Activated CD4-positive, CD25-positive, alpha-beta regulatory T cell treated with anti-CD3 and anti-CD28 coated beads, Interleukin-2, amount 50 U/mL, for 24 hours (primary cell): ENCODE results near the gene NUP160.
A peak's percentile ranks its signal among the peaks of the same experiment; 100 is the strongest.
"Not testable (repeated sequence)": the region's sequence is repeated elsewhere in the genome, so short reads cannot be mapped to it uniquely, and the experiment has no call there.

ENCODE experiments used
- ATAC-seq, 2 donors: fragments of 150-1000 bp; cut with Tn5 transposase; one replicate each; pipeline ENCODE4 v1.10.0; 2021; ENCODE audit warnings: mild to moderate bottlenecking in 1 of 2, moderate library complexity in 1 of 2

The NUP160 gene

DNA sequence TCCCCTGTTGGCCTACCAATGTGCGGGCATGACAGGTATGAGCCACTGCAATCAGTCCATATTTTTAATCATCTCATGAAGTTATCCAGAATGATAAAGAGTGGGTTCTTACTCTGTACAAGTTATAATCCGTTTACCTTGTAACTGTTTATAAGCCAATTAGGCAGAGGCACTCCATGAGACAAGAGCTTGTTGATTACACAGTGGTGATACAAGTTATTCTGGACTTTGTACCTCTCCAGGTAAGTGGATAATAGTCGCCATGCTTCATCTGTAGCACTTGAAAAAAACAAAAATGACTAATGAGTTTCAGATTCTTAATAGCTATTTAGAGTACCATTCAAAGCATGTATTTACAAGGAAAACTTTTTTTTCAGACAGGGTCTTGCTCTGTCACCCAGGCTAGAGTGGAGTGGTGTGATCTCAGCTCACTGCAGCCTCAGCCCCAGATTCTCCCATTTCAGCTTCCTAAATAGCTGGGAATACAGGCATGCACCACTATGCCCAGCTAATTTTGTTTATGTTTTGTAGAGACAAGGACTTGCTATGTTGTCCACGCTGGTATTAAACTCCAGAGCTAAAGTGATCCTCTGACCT, 63.3 kb downstream of the NUP160 start:
- ATAC-seq: peak in 1 of 2 donors; percentile 10

DNA sequence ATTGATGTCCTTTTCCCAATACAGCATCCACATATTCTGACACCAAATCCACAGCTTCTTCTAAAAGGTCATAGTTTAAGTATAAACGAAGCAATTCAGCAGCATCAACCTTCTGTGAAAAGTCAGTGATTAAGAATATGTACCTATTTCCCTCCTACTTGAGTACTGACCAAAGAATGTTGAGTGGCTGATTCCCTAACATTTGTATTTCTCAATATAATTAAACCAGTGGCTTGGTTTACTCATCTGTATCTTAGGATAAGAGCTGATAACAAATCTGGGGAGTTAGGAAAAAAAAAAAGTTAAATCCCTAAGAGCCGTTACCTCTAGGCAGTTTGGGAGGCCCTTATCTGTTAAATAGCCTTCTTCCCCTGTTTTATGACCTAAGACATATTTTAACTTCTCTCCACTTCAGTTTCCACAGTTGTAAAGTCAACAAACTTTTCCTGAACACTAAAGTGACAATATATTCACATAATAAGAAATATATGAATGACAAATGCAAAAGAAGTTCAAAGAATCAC, 65.0 kb downstream of the NUP160 start:
- no peak for ATAC-seq

DNA sequence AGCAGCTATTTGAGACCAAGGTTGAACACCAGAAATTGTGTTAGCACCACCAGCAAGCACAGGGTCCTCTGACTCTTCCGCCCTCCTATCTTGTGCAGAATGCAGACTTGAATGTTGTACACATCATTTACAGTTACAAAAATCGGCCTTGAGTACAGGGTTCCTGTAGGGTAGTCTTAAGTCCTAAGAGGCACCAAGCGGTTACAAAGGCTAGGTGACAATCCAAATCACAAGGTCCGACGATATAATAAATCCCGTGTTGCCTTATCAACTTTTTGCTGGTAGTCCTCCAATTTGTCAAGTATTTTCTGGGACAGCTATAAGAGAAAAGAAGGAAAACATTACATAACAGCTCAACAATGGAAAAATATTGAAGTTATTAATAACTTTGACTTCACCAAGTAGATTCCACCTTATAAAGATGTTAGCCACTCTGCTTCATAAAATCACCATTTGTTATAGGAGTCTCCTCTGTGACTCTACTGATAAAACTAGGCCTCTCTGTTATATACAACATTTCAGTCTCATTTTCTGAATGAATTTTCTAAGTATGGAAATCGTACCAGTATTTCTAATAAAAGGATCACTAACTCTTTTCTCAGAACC, 69.2 kb downstream of the NUP160 start:
- no peak for ATAC-seq

DNA sequence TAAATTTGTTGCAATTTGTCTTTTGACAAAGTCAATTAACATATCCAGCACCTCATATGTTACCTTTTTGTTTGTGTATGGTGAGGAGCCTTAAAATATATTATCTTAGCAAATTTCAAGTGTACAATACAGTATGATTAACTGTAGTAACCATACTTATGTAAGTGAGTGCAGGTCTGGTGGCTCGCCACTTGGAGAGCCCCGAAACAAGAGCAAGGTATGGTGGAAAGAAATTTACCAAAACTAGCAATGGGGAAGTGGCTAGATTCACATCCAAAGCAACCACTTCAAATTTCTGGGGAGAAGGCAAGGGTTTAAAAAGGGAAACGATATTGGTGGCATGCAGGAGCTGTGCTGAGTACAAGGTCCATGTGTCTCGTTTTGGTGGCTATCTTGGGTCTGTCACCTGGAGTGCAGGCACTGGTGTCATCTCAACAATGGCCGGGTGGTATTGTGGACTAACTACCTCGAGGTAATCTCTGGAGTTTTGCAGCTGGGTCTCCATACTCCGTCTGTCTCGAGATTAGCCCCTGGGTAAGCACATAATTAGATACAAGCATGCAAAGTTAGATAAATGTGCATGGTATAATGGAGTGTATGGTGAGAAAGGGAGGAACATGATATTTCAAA, 72.8 kb downstream of the NUP160 start:
- ATAC-seq: no peak

DNA sequence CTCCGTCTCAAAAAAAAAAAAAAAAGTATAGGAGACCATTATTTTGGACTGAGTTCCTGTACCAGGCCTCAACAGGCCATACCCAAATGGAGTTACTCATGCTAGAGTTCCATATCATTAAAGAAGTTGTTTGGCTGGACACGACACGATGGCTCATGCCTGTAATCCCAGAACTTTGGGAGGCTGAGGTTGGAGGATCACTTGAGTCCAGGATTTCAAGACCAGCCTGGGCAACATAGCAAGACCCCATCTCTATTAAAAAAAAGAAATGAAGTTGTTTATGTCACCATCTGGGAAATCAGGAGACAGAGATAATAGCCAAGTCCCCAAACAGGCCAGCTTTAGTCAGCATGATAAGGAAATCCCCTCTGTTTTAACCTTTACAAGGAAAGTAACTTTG, 74.3 kb downstream of the NUP160 start:
- no peak for ATAC-seq

DNA sequence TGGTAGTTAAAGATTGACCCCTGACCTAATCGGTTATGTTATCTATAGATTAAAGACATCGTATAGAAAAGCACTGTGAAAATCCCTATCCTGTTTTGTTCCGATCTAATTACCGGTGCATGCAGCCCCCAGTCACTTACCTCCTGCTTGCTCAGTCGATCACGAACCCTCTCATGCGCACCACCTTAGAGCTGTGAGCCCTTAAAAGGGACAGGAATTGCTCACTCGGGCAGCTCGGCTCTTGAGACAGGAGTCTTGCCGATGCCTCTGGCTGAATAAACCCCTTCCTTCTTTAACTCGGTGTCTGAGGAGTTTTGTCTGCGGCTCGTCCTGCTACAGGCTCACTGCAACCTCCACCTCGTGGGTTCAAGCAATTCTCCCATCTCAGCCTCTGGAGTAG, 78.6 kb downstream of the NUP160 start:
- ATAC-seq: not testable (repeated sequence)

DNA sequence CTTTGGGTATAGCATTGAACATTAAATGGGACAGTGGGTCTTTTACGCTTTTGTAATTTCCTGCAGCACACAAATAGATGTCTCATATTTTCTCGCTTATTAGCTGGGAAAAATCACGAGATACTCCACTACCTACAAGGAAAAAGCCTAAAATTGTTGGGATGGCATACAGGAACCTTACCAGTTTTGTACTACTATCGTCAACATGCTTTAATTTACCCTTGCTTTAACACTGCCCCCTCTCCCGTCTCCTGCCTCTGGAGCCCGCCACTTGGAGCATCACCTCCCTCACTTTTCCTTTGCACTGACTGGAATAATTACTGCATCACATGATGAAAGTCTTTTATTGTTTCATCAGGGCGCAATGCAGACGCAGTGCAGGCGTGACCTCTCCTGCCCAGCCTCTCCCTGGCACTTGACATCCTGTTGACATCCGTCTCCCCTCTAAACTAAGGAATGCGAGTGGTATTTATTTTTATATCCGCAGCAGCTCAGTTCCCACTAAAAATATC, 80.0 kb downstream of the NUP160 start:
- no peak for ATAC-seq

DNA sequence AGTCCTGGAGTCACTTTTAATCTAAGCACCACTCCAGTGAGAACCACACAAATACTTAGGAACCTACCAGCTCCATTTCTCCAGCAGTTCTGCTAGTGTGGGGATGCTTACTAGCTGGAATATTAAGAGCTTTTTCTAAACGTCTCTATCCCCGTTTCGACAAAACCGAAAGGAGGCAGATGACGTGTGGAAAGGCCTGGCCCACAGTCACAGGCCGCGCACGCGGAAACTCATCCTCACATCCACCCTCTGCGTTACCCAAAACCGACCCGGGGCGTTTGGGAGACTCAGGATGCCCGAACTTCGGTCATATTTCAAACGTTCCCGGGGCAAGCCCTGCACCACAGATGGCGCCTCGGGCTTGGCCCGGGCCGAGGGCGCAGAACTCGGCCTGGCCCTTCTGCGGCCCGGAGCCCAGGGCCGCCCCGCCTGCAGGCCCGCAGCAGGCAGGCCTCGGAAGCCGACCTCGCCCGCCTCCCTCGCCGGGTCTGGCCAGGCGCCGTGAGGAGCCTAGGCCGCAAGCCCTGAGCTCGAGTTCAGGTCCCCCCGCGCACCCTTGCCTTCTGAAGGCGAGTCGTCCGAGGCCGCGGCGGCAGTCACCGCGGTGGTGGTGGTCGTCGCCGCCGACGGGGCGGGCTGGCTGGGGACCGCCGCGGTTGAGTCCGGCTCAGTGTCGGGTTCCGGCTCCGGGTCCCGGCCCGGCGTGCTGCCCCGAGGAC, 81.5 kb downstream of the NUP160 start:
- ATAC-seq: peak; percentile 48 to 49

DNA sequence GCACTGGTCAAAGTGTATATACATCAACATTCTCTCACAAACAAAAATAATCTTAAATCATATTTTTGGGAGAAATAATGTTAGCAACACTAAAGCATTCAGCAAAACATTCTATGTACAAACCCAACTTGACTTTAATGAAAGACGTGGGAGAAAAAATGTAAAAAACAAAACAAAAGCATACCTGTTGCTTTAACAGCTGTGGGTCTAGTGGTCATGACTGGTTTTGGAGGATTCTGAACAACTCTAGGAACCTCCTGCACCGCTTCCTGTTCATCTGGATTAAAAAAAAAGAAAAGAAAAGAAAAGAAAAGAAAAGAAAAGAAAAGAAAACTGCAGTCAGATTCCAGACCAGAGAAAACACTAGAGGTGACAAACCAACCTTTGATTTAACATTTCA, 83.1 kb downstream of the NUP160 start:
- ATAC-seq: no peak

DNA sequence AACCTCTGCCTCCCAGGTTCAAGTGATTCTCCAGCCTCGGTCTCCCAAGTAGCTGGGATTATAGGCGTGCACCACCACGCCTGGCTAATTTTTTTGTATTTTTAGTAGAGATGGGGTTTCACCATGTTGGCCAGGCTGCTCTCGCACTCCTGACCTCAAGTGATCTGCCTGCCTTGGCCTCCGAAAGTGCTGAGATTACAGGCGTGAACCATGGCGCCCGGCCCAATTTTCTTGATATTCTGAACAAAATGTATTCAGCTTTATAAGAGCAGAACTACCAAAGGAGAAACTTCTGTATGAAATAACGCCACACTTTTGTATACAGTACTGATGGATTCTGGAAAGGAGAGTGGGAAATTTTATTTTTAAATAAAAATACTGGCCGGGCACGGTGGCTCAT, 88.9 kb downstream of the NUP160 start:
- not testable (repeated sequence) for ATAC-seq

DNA sequence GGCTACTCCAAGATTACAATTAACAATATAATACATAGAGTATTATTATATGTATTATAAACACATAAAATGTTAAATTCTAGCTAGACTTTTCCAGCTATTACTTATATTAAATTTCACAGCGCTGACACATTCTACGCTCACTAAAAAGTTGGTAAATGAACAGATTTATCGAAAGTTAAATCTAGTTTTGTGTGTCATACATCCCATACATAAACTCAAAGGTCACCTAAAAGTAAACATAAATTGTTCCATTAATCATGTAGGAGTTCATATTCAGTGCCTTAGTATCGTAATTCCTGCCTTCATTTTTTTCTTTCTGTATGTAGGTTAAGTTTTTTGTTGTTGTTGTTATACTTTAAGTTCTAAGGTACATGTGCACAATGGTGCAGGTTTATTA, 91.9 kb downstream of the NUP160 start:
- no peak for ATAC-seq

DNA sequence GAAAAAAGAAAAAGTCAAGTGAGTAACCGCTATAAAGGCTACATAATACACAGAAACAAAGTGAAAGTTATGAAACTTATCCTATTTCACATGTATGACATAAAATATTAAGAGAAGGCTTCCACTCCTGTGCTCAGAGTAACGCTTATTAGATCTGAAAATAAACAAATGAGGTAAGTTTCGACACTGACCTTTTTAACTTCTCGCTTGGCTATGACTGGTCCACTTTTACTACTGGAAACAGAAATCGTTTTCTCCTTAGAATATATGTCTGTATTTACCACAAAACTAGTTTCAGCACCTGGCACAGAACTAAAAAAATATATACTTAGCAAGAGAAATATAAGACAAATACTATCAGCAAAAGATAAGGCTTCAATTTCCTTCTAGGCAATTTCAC, 97.4 kb downstream of the NUP160 start:
- no peak for ATAC-seq

DNA sequence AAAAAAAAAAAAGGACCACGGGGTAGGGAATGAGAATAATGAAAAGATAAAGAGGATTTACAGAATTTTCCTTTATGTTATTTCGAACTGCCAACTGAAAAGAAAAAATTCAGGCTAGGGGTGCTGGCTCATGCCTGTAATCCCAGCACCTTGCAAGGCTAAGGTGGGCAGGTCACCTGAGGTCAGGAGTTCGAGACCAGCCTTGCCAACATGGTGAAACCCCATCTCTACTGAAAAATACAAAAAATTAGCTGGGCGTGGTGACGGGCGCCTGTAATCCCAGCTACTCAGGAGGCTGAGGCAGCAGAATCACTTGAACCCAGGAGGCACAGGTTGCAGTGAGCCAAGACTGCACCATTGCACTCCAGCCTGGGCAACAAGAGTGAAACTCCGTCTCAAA, 105.7 kb downstream of the NUP160 start:
- ATAC-seq: not testable (repeated sequence)

DNA sequence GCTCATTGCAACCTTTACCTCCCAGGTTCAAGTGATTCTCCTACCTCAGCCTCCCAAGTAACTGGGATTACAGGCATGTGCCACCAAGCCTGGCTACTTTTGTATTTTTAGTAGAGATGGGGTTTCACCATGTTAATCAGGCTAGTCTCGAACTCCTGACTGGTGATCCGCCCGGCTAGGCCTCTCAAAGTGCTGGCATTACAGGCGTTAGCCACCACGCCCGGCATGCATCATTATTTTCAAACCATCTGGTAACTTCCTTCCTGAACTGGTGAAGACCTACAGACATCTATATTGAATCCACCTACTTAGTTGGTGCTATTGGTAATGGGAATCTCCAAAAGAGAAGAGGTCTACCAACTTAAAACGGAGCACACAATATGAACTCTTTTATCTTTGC, 110.3 kb downstream of the NUP160 start:
- not testable (repeated sequence) for ATAC-seq

DNA sequence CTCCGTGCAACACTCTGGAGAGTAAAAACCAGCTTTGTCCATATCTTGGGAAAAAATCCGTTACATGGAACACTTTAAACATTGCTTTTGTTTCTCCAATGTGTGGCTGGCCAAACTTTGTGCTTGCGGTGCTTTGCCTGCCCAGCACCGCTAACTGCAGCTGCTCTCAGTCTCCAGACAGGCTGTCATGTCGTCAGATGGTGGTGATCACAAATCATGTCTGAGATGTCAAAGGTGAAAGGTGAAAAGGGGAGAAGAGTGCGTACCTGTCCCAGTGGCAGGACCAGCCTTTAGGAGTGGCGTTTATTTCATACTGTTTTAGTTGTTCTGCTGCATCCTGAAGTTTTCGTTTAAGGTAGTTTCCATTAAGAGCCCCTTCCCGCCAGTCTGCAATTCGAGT, 115.9 kb downstream of the NUP160 start:
- no peak for ATAC-seq

DNA sequence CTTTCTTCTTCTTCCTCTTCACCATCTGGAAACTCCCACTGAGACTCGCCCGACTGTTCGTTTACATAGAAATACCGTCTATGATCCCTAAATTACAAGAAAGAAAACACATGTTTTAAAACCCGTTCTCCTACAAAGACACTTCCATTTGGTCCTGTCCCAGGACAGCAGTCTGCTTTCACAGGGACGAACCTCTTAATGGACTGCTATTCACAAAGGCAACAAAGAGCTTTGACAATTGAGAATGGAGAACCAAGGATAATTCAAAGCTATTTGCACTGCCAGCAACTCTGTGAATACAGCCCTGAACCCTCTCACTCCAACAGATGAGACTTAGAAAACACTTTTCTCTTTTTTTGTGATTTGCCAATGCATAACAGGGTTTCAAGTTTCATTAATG, 116.7 kb downstream of the NUP160 start:
- no peak for ATAC-seq
